Measurements from ENCODE around the gene RBM15. TPM values are rescaled to one million over a fixed set of nuclear protein-coding genes. Genes with fewer than 3 reads are reported as not detected.

Gene RBM15
- total RNA-seq, 1 donor: 38.0 TPM

DNA sequence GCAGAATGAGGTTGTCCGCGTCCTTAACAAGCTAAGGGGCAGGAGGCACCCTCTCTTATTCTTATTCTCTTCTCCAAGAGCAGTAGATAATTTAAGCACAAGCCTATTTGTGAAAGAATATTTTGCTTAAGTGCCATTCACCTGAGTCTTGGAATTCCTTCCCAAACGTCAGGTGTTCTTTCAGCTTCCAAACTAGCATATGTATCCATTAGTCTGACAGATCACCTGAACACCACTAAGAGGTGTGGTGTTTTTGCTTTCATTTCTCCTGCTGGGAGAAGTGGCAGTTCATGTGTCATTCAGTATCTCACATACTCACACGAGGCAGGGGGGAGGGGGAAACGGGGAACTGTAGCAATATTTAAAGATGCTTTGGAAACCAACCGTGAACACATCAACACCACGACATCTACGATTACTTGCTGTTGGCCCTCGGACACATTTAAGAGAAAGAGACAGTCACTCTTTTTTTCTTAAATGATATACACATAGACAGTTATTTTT is 45.5 kb upstream of the RBM15 start:
- no peaks in the 10 kb centered on the region for H3K79me2 ChIP-seq (ENCODE audit: insufficient read depth, low read length)
- no peak overlapping the region for H3K4me3 ChIP-seq (ENCODE audit: insufficient read depth, low read length)
- no peak overlapping the region for H3K27ac ChIP-seq (ENCODE audit: low read depth, low read length)
- H3K4me1 ChIP-seq (ENCODE audit: insufficient read depth, low read length): peaks cover 13% of the 10 kb centered on the region
- no peak overlapping the region for H2AFZ ChIP-seq (ENCODE audit: low read length)
- H3K4me2 ChIP-seq (ENCODE audit: insufficient read depth, low read length): no peak overlapping the region
- no peaks in the 10 kb centered on the region for H4K20me1 ChIP-seq (ENCODE audit: insufficient read depth, low read length)
- DNase-seq (ENCODE audit: insufficient read length, low spot score, missing footprints): no peak
- H3K27me3 ChIP-seq (ENCODE audit: insufficient read depth, low read length): peaks cover 6% of the 10 kb centered on the region
- no peaks in the 10 kb centered on the region for H3K36me3 ChIP-seq (ENCODE audit: insufficient read depth, low read length)
- H3K9me3 ChIP-seq (ENCODE audit: low read depth, low read length): no peaks in the 10 kb centered on the region
- TF ChIP-seq, protein P1, sequence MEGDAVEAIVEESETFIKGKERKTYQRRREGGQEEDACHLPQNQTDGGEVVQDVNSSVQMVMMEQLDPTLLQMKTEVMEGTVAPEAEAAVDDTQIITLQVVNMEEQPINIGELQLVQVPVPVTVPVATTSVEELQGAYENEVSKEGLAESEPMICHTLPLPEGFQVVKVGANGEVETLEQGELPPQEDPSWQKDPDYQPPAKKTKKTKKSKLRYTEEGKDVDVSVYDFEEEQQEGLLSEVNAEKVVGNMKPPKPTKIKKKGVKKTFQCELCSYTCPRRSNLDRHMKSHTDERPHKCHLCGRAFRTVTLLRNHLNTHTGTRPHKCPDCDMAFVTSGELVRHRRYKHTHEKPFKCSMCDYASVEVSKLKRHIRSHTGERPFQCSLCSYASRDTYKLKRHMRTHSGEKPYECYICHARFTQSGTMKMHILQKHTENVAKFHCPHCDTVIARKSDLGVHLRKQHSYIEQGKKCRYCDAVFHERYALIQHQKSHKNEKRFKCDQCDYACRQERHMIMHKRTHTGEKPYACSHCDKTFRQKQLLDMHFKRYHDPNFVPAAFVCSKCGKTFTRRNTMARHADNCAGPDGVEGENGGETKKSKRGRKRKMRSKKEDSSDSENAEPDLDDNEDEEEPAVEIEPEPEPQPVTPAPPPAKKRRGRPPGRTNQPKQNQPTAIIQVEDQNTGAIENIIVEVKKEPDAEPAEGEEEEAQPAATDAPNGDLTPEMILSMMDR (IDR thresholded peaks at IDR 0.05; ENCODE audit: extremely low read depth, low read depth, low read length): no peak

DNA sequence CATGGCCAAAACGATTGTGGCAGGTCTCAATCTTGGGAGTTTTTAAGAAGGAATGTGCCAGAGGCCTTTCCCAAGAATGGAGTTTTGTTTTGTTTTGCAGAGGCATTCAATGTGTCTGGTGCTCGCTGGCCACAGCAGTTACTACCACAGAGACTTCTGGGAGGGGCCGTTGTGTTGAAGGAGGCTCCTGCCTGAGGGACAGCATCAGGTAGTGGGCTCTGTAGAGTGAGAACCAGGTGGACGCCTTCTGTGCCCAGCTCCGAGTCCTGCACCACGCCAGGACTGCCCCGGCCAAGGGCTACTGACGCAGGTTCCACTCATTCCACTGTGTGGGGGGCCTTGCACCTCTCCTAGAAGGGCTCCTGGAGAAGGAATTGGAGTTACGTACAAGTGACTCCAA is 44.9 kb upstream of the RBM15 start:
- Histone ChIP-seq H4K20me1 (ENCODE audit: insufficient read depth, low read length) (no peaks in the 10 kb centered on the region), H3K9me3 (ENCODE audit: low read depth, low read length) (no peaks in the 10 kb centered on the region), H2AFZ (ENCODE audit: low read length) (no peak overlapping the region), H3K4me3 (ENCODE audit: insufficient read depth, low read length) (no peak overlapping the region), H3K27me3 (ENCODE audit: insufficient read depth, low read length) (peaks cover 6% of the 10 kb centered on the region), H3K4me1 (ENCODE audit: insufficient read depth, low read length) (peaks cover 13% of the 10 kb centered on the region), H3K36me3 (ENCODE audit: insufficient read depth, low read length) (no peaks in the 10 kb centered on the region), H3K27ac (ENCODE audit: low read depth, low read length) (no peak overlapping the region), H3K4me2 (ENCODE audit: insufficient read depth, low read length) (no peak overlapping the region), H3K79me2 (ENCODE audit: insufficient read depth, low read length) (no peaks in the 10 kb centered on the region)
- DNase-seq (ENCODE audit: insufficient read length, low spot score, missing footprints): no peak
- TF ChIP-seq, protein P1 (IDR thresholded peaks at IDR 0.05; ENCODE audit: extremely low read depth, low read depth, low read length): no peak

DNA sequence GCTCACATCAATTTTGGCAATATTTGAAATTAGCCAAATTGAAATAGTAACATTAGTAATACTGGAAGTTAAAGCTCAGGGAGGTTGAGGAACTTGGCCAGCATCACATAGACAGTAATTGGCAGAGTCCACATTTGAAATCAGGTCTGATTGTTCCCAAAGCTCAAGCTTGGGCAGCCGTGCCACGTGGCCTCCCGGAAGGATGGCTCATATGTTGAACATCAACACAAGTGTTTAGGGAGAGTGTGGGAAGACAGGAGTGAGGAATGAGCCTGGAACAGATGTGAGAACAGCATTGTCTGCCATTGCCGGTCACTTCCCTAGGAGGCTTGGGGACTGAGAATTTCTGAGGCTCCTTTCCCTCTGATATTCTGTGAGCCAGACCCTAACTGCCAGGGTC is 40.2 kb upstream of the RBM15 start:
- Histone ChIP-seq H3K27me3 (ENCODE audit: insufficient read depth, low read length) (peaks cover 17% of the 10 kb centered on the region), H3K9me3 (ENCODE audit: low read depth, low read length) (no peaks in the 10 kb centered on the region), H3K79me2 (ENCODE audit: insufficient read depth, low read length) (no peaks in the 10 kb centered on the region), H2AFZ (ENCODE audit: low read length) (no peak overlapping the region), H3K4me3 (ENCODE audit: insufficient read depth, low read length) (no peak overlapping the region), H3K4me2 (ENCODE audit: insufficient read depth, low read length) (no peak overlapping the region), H3K4me1 (ENCODE audit: insufficient read depth, low read length) (no peaks in the 10 kb centered on the region), H4K20me1 (ENCODE audit: insufficient read depth, low read length) (no peaks in the 10 kb centered on the region), H3K36me3 (ENCODE audit: insufficient read depth, low read length) (no peaks in the 10 kb centered on the region), H3K27ac (ENCODE audit: low read depth, low read length) (no peak overlapping the region)
- no peak for DNase-seq (ENCODE audit: insufficient read length, low spot score, missing footprints)
- TF ChIP-seq, protein P1 (IDR thresholded peaks at IDR 0.05; ENCODE audit: extremely low read depth, low read depth, low read length): no peak

DNA sequence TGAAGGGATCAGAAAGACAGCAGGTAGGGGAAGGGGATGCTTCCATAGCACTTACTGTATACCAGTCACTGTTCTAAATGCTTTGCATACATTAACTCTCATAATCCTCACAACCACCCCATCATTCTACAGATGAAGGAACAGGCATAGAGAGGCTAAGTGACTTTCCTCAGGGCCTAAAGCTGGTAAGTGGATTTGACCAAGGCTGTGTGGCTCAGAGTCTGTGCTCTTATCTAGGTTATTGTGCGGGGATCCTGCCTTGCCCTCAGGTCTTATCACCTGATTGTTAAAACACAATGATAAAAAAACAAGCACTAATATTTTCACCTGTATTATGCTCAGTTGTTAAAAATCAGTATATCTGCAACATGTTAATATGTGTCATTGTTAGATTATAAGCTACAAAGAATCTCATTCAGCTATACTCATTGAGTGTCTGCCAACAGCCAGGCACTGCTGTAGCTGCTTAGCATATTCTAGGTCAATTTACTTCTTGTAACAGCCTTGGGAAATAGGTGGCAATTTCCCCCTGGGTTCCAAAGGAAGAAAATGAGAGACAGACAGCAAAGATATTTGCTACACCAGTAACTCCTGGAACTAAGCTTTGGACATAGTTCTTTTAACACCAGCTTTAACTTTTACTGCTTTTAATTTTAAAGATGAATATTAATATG is 38.6 kb upstream of the RBM15 start:
- Histone ChIP-seq H3K4me1 (ENCODE audit: insufficient read depth, low read length) (no peaks in the 10 kb centered on the region), H3K4me2 (ENCODE audit: insufficient read depth, low read length) (no peak overlapping the region), H3K27ac (ENCODE audit: low read depth, low read length) (no peak overlapping the region), H3K36me3 (ENCODE audit: insufficient read depth, low read length) (no peaks in the 10 kb centered on the region), H3K4me3 (ENCODE audit: insufficient read depth, low read length) (no peak overlapping the region), H4K20me1 (ENCODE audit: insufficient read depth, low read length) (no peaks in the 10 kb centered on the region), H2AFZ (ENCODE audit: low read length) (no peak overlapping the region), H3K27me3 (ENCODE audit: insufficient read depth, low read length) (peaks cover 17% of the 10 kb centered on the region), H3K79me2 (ENCODE audit: insufficient read depth, low read length) (no peaks in the 10 kb centered on the region), H3K9me3 (ENCODE audit: low read depth, low read length) (no peaks in the 10 kb centered on the region)
- DNase-seq (ENCODE audit: insufficient read length, low spot score, missing footprints): no peak
- TF ChIP-seq, protein P1 (IDR thresholded peaks at IDR 0.05; ENCODE audit: extremely low read depth, low read depth, low read length): no peak

Data from osteoblast (primary cell).